Embryonic facial prominence (tissue), 1 donor: ENCODE results near the gene GJD3.

ENCODE experiments used
- DNase-seq: peaks from one replicate; pipeline ENCODE4 v3.0.0-alpha.2; 2016; ENCODE audit errors: extremely low spot score

Gene GJD3

GRCh38 chr17:40351359-40352236 lies 12.9 kb downstream of the GJD3 start:
- DNase-seq = peak; percentile 7

GRCh38 chr17:40350689-40351358 lies 13.7 kb downstream of the GJD3 start:
- peak; percentile 18 for DNase-seq

- peak; percentile 79 for DNase-seq
These were observed 14.4 kb downstream of the GJD3 start for GRCh38 chr17:40349895-40350688.

GRCh38 chr17:40349477-40349894 lies 15.1 kb downstream of the GJD3 start:
- DNase-seq = no peak

GRCh38 chr17:40348562-40349476 lies 15.7 kb downstream of the GJD3 start:
- DNase-seq = no peak

GRCh38 chr17:40348136-40348504 lies 16.4 kb downstream of the GJD3 start:
- DNase-seq = no peak

- no peak for DNase-seq
These were observed 17.0 kb downstream of the GJD3 start for GRCh38 chr17:40347319-40348135.

- no peak for DNase-seq
These were observed 17.8 kb downstream of the GJD3 start for GRCh38 chr17:40346765-40347158.

GRCh38 chr17:40345994-40346764 lies 18.4 kb downstream of the GJD3 start:
- DNase-seq = no peak

- DNase-seq = no peak
These were observed 19.2 kb downstream of the GJD3 start for GRCh38 chr17:40345161-40345993.

- no peak for DNase-seq
These were observed 19.9 kb downstream of the GJD3 start for GRCh38 chr17:40344421-40345160.

- DNase-seq = no peak
These were observed 21.1 kb downstream of the GJD3 start for GRCh38 chr17:40343219-40344119.

- no peak for DNase-seq
These were observed 21.9 kb downstream of the GJD3 start for GRCh38 chr17:40342504-40343218.

- no peak for DNase-seq
These were observed 22.6 kb downstream of the GJD3 start for GRCh38 chr17:40341808-40342503.
